Cardiac atrium fibroblast (primary cell): ENCODE data around the gene AXIN2. TPM values are rescaled to one million over a fixed set of nuclear protein-coding genes. Genes with fewer than 3 reads are reported as not detected.

Experiments
- total RNA-seq: library from RNA; depleted of rRNA; stranded (reverse); fragments of >200 nt; gene quantifications from 2 replicates; pipeline ENCODE4 v1.2.3, GENCODE V29; 2015

The AXIN2 gene
- 6.8 and 11.7 TPM in 2 replicates for total RNA-seq

GRCh38 chr17:65561452-65562205 lies at the start of gene AXIN2:
TSS of gene AXIN2 (minus strand) at chr17:65561648. CDS start at chr17:65558620, 3,028 bp downstream.

